RWPE1 (cell line): ENCODE measurements around the gene SLC6A16.

ENCODE experiments used
- CTCF ChIA-PET: fragments of 350-600 bp; sonication (Branson Sonifier 250); formaldehyde crosslinking; extraction: SDS; loops from one replicate; lab custom pipeline; 2021; lab: Yijun Ruan, JAX
- POLR2A ChIA-PET: fragments of 400-600 bp; formaldehyde crosslinking; extraction: SDS; loops from one replicate; lab custom pipeline; 2020; ENCODE audit warnings: antibody characterized with exemption; ENCODE audit not compliant: low non-redundant PET; lab: Yijun Ruan, JAX
- DNase-seq: peaks from one replicate; pipeline ENCODE4 v3.0.0; 2012; ENCODE audit warnings: low spot score
- H3K27ac ChIP-seq: fragments of 450-650 bp; 2 replicates; pipeline ENCODE4 v1.5.1; 2017
- TF ChIP-seq, protein P1 (sequence below): fragments of 450-650 bp; conservative IDR thresholded peaks from 2 replicates; pipeline ENCODE4 v1.5.1; 2017; ENCODE audit warnings: low read depth, mild to moderate bottlenecking

Gene SLC6A16

GRCh38 chr19:49340069-49340864 is 15.3 kb upstream of the SLC6A16 start:
- H3K27ac ChIP-seq = peak overlapping the region; percentile 87
- TF ChIP-seq, protein P1, sequence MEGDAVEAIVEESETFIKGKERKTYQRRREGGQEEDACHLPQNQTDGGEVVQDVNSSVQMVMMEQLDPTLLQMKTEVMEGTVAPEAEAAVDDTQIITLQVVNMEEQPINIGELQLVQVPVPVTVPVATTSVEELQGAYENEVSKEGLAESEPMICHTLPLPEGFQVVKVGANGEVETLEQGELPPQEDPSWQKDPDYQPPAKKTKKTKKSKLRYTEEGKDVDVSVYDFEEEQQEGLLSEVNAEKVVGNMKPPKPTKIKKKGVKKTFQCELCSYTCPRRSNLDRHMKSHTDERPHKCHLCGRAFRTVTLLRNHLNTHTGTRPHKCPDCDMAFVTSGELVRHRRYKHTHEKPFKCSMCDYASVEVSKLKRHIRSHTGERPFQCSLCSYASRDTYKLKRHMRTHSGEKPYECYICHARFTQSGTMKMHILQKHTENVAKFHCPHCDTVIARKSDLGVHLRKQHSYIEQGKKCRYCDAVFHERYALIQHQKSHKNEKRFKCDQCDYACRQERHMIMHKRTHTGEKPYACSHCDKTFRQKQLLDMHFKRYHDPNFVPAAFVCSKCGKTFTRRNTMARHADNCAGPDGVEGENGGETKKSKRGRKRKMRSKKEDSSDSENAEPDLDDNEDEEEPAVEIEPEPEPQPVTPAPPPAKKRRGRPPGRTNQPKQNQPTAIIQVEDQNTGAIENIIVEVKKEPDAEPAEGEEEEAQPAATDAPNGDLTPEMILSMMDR = no peak
- DNase-seq = peak; percentile 58
- CTCF ChIA-PET = interaction anchor here (0.6 to 0.7 kb wide), 4 partner anchors 13 to 370 kb away, joined by 3 to 5 read pairs (median 4); no protein-coding TSS in a partner anchor
- POLR2A ChIA-PET = interaction anchor here (1.1 kb wide), 1 partner anchor 119 kb away, joined by 5 read pairs; no protein-coding TSS in a partner anchor

GRCh38 chr19:49339301-49340068 is 14.5 kb upstream of the SLC6A16 start:
- peak overlapping the region; percentile 87 for H3K27ac ChIP-seq
- DNase-seq = peak; percentile 98
- CTCF ChIA-PET = interaction anchor here (0.7 kb wide), 1 partner anchor 12 kb away, joined by 3 read pairs; no protein-coding TSS in a partner anchor
- TF ChIP-seq, protein P1 = no peak
- POLR2A ChIA-PET = interaction anchor here (1.1 kb wide), 1 partner anchor 118 kb away, joined by 5 read pairs; no protein-coding TSS in a partner anchor

GRCh38 chr19:49338691-49339300 is 13.8 kb upstream of the SLC6A16 start:
- peak overlapping the region; percentile 87 for H3K27ac ChIP-seq
- peak; percentile 96 for DNase-seq
- POLR2A ChIA-PET = interaction anchor here (0.6 to 1.1 kb wide), 2 partner anchors 117 to 180 kb away, joined by 3 to 5 read pairs; no protein-coding TSS in a partner anchor
- CTCF ChIA-PET = no interaction called here
- TF ChIP-seq, protein P1 = no peak

DNA sequence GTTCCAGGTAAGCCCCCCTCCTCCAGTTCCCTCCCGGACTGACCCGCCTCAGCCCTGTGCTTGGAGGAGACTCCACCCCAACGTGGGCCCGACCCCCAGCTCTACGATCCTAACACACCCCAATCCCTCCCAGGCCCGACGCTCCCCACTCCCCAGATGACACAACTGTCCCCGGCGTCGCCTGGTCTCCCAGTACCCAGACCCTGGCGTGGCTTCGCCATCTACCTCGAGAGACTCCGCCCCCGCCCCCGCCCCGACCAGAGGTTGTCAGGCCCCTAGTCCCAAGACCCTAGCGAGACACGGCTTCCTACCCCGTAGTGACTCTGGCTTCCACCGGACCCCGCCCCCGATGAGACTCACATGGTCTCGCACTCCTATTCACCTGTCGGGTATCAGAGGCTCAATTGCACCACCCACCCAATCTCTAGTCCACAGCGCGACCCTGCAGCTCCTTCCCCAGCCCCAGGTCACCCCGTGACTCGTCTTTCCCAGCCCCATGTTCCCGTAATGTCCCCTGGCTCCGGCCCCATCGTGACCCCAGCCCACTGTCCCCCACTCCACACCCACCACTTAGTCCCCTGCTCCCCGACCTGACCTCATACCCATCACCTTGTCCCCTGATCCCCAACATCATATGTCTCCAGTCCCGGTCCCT is 13.2 kb upstream of the SLC6A16 start:
- POLR2A ChIA-PET = interaction anchor here (0.6 kb wide), 1 partner anchor 179 kb away, joined by 3 read pairs; no protein-coding TSS in a partner anchor
- DNase-seq = no peak
- H3K27ac ChIP-seq = peak overlapping the region; percentile 87
- CTCF ChIA-PET = interaction anchor here (0.7 kb wide), 1 partner anchor 37 kb away, joined by 4 read pairs; no protein-coding TSS in a partner anchor
- TF ChIP-seq, protein P1 = no peak

DNA sequence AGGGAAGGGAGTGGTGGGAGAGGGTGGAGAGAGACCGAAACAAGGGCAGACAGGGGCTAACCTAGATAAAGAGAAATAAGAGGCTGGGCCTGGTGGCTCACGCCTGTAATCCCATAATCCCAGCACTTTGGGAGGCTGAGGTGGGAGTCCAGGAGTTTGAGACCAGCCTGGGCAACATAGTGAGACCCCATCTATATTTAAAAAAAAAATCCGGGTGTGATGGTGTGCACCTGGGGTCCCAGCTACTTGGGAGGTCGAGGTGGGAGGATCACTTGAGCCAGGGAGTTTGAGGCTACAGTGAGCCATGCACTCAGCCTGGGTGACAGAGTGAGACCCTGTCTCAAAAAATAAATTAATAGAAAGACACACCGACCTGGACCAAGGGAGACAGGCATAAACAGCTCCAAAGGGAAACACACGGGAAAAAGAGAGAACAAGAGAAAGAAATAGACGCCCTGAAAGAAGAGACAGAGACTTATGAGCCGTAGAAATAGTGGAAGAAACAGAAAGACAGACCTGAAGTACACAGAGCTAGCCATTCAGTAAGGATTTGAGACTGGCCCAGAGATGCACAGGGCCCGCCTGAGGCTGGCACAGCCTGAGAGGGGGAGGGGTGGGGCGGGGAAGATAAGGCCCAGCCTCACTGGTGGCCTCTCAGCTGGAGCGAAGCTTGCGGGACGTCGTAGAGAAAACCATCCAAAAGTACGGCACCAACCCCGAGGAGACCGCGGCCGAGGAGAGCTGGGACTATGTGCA is 12.5 kb upstream of the SLC6A16 start:
- H3K27ac ChIP-seq = no peak overlapping the region
- ChIA-PET CTCF (interaction anchor here (0.6 to 0.7 kb wide), 4 partner anchors 11 to 403 kb away, joined by 3 to 5 read pairs (median 4); no protein-coding TSS in a partner anchor), POLR2A (no interaction called here)
- TF ChIP-seq, protein P1 = no peak
- DNase-seq = no peak
